Ureter (tissue), 1 donor: ENCODE data around the gene TNS1. TPM values are rescaled to one million over a fixed set of nuclear protein-coding genes. Genes with fewer than 3 reads are reported as not detected.

ENCODE experiments used
- DNase-seq: peaks from one replicate; pipeline ENCODE4 v3.0.0-alpha.2; 2020; ENCODE audit warnings: low spot score
- total RNA-seq: library from RNA; stranded (reverse); gene quantifications from one replicate; pipeline ENCODE4 v1.2.4, GENCODE V29; 2023
- donor health status: DM: yes; HTN: yes; CAD: no.

Gene TNS1
- total RNA-seq, 1 donor from 2014 or later = 581 TPM

GRCh38 chr2:217851191-217852020 is 151.4 kb downstream of the TNS1 start:
- no peak for DNase-seq

- no peak for DNase-seq
These were observed 153.4 kb downstream of the TNS1 start for GRCh38 chr2:217849154-217849975.

- no peak for DNase-seq
These were observed 154.3 kb downstream of the TNS1 start for GRCh38 chr2:217848351-217848957.

- no peak for DNase-seq
These were observed 155.0 kb downstream of the TNS1 start for GRCh38 chr2:217847552-217848350.

GRCh38 chr2:217847115-217847514 is 155.7 kb downstream of the TNS1 start:
- no peak for DNase-seq

GRCh38 chr2:217846321-217846743 is 156.5 kb downstream of the TNS1 start:
- DNase-seq = no peak

- DNase-seq = no peak
These were observed 157.5 kb downstream of the TNS1 start for GRCh38 chr2:217845301-217845700.

GRCh38 chr2:217844696-217845095 is 158.1 kb downstream of the TNS1 start:
- no peak for DNase-seq

- DNase-seq = no peak
These were observed 159.5 kb downstream of the TNS1 start for GRCh38 chr2:217843324-217843723.

- no peak for DNase-seq
These were observed 160.8 kb downstream of the TNS1 start for GRCh38 chr2:217842017-217842416.

- DNase-seq = no peak
These were observed 162.3 kb downstream of the TNS1 start for GRCh38 chr2:217840522-217840921.

- no peak for DNase-seq
These were observed 163.1 kb downstream of the TNS1 start for GRCh38 chr2:217839750-217840107.

GRCh38 chr2:217839073-217839749 is 163.6 kb downstream of the TNS1 start:
- no peak for DNase-seq

- no peak for DNase-seq
These were observed 164.4 kb downstream of the TNS1 start for GRCh38 chr2:217838409-217838831.

GRCh38 chr2:217837530-217837929 is 165.3 kb downstream of the TNS1 start:
- DNase-seq = no peak

- peak; percentile 76 for DNase-seq
These were observed 165.8 kb downstream of the TNS1 start for GRCh38 chr2:217836901-217837491.

GRCh38 chr2:217835931-217836891 is 166.6 kb downstream of the TNS1 start:
- no peak for DNase-seq

GRCh38 chr2:217834744-217835513 is 167.9 kb downstream of the TNS1 start:
- no peak for DNase-seq
